ENCODE results near the gene SAMD4A. TPM values are rescaled to one million over a fixed set of nuclear protein-coding genes. Genes with fewer than 3 reads are reported as not detected.

The SAMD4A gene
- total RNA-seq, 2 experiments from 2014 or later, result 0.06 to 1.0 TPM

DNA sequence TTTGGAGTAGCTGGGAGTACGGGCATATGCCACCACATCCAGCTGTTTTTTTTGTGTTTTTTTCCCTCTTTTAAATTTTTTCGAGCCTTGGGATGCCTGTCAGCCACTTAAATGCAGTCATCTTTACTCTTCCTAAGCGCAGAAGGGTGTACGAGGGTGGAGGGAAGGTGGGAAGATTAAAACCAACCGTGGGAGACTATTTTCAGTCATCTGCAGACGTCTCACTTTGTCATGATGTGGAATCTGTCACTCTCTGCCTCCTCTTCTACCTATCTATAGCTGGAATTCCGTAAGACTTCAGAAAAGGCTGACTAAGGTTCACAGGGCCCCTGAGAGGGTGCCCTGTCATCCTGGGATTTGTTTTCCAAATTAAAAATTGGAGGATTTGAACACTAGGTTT is 105.3 kb downstream of the SAMD4A start:
- CTCF ChIA-PET (ENCODE audit: unreplicated experiment), result no interaction called here
- intact Hi-C loops (cut with micrococcal nuclease; ENCODE audit: unreplicated experiment), result no loop called here
- Histone ChIP-seq H2AFZ (ENCODE audit: low read length) (no peak overlapping the region), H4K20me1 (ENCODE audit: insufficient read depth, low read length) (no peaks in the 10 kb centered on the region), H3K79me2 (ENCODE audit: insufficient read depth, low read depth, low read length) (no peaks in the 10 kb centered on the region), H3K36me3 (ENCODE audit: insufficient read depth, low read length) (no peaks in the 10 kb centered on the region), H3K27ac (ENCODE audit: low read depth, low read length, poor library complexity, severe bottlenecking) (no peak overlapping the region), H3K4me1 (ENCODE audit: insufficient read depth, low read length, poor library complexity, severe bottlenecking) (no peaks in the 10 kb centered on the region), H3K4me3 (ENCODE audit: low read depth, low read length, poor library complexity, severe bottlenecking) (no peak overlapping the region), H3K4me2 (ENCODE audit: low read length) (no peak overlapping the region), H3K9me3 (ENCODE audit: low read length) (no peaks in the 10 kb centered on the region), H3K9me2 (ENCODE audit: insufficient read depth, low read length) (no peaks in the 10 kb centered on the region)
- BruUV-seq (replicated peaks), result no TSS peak
- no peak for DNase-seq (ENCODE audit: low spot score)
- POLR2A ChIA-PET, result interaction anchor here (0.7 kb wide), 1 partner anchor 33 kb away, joined by 8 read pairs; no protein-coding TSS in a partner anchor
- TF ChIP-seq EZH2phosphoT487 (IDR thresholded peaks at IDR 0.05; ENCODE audit: borderline replicate concordance, low read depth, low read length), result no peak
- TF ChIP-seq, protein P1, sequence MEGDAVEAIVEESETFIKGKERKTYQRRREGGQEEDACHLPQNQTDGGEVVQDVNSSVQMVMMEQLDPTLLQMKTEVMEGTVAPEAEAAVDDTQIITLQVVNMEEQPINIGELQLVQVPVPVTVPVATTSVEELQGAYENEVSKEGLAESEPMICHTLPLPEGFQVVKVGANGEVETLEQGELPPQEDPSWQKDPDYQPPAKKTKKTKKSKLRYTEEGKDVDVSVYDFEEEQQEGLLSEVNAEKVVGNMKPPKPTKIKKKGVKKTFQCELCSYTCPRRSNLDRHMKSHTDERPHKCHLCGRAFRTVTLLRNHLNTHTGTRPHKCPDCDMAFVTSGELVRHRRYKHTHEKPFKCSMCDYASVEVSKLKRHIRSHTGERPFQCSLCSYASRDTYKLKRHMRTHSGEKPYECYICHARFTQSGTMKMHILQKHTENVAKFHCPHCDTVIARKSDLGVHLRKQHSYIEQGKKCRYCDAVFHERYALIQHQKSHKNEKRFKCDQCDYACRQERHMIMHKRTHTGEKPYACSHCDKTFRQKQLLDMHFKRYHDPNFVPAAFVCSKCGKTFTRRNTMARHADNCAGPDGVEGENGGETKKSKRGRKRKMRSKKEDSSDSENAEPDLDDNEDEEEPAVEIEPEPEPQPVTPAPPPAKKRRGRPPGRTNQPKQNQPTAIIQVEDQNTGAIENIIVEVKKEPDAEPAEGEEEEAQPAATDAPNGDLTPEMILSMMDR (conservative IDR thresholded peaks at IDR 0.05; ENCODE audit: low read length), result no peak

DNA sequence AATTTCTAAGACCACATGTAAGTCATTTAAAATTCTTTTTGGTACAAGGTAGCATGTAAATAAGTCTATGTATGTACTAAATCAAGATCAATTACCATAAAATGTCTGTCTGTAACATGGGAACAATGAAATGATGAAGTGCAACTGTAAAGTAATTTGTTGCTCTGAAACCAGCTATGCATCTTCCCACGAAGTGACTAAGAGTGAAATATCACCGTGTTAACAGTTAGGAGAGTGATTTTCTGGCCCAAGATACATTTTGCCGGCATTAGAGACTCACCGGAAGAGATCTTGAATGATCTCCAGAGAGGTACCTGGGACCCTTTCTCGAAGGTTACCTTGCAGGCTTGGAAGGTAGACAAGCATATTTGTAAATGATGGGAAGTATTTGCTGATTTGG is 105.8 kb downstream of the SAMD4A start:
- Histone ChIP-seq H3K9me2 (ENCODE audit: insufficient read depth, low read length) (no peaks in the 10 kb centered on the region), H3K79me2 (ENCODE audit: insufficient read depth, low read depth, low read length) (no peaks in the 10 kb centered on the region), H3K27ac (ENCODE audit: low read depth, low read length, poor library complexity, severe bottlenecking) (no peak overlapping the region), H3K36me3 (ENCODE audit: insufficient read depth, low read length) (no peaks in the 10 kb centered on the region), H4K20me1 (ENCODE audit: insufficient read depth, low read length) (no peaks in the 10 kb centered on the region), H2AFZ (ENCODE audit: low read length) (no peak overlapping the region), H3K4me3 (ENCODE audit: low read depth, low read length, poor library complexity, severe bottlenecking) (no peak overlapping the region), H3K4me2 (ENCODE audit: low read length) (no peak overlapping the region), H3K9me3 (ENCODE audit: low read length) (no peaks in the 10 kb centered on the region), H3K4me1 (ENCODE audit: insufficient read depth, low read length, poor library complexity, severe bottlenecking) (no peaks in the 10 kb centered on the region)
- no peak for DNase-seq (ENCODE audit: low spot score)
- ChIA-PET POLR2A (no interaction called here), CTCF (ENCODE audit: unreplicated experiment) (no interaction called here)
- BruUV-seq (replicated peaks), result no TSS peak
- no peak for TF ChIP-seq EZH2phosphoT487 (IDR thresholded peaks at IDR 0.05; ENCODE audit: borderline replicate concordance, low read depth, low read length)
- TF ChIP-seq, protein P1 (conservative IDR thresholded peaks at IDR 0.05; ENCODE audit: low read length), result no peak
- intact Hi-C loops (cut with micrococcal nuclease; ENCODE audit: unreplicated experiment), result no loop called here

GRCh38 chr14:54673193-54674045 is 106.5 kb downstream of the SAMD4A start:
- POLR2A ChIA-PET, result interaction anchor here (0.9 kb wide), 1 partner anchor 51 kb away, joined by 3 read pairs; no protein-coding TSS in a partner anchor
- intact Hi-C loops (cut with micrococcal nuclease; ENCODE audit: unreplicated experiment), result no loop called here

More at GRCh38 chr14:54673193-54674045, 106.5 kb downstream of the SAMD4A start:
- Histone ChIP-seq H3K79me2 (ENCODE audit: insufficient read depth, low read depth, low read length) (no peaks in the 10 kb centered on the region), H3K27ac (ENCODE audit: low read depth, low read length, poor library complexity, severe bottlenecking) (no peak overlapping the region), H3K9me2 (ENCODE audit: insufficient read depth, low read length) (no peaks in the 10 kb centered on the region), H3K4me1 (ENCODE audit: insufficient read depth, low read length, poor library complexity, severe bottlenecking) (no peaks in the 10 kb centered on the region), H2AFZ (ENCODE audit: low read length) (no peak overlapping the region), H4K20me1 (ENCODE audit: insufficient read depth, low read length) (no peaks in the 10 kb centered on the region), H3K4me2 (ENCODE audit: low read length) (no peak overlapping the region), H3K9me3 (ENCODE audit: low read length) (no peaks in the 10 kb centered on the region), H3K36me3 (ENCODE audit: insufficient read depth, low read length) (no peaks in the 10 kb centered on the region), H3K4me3 (ENCODE audit: low read depth, low read length, poor library complexity, severe bottlenecking) (no peak overlapping the region)
- TF ChIP-seq, protein P1 (conservative IDR thresholded peaks at IDR 0.05; ENCODE audit: low read length), result no peak
- TF ChIP-seq EZH2phosphoT487 (IDR thresholded peaks at IDR 0.05; ENCODE audit: borderline replicate concordance, low read depth, low read length), result no peak
- CTCF ChIA-PET (ENCODE audit: unreplicated experiment), result no interaction called here
- no TSS peak for BruUV-seq (replicated peaks)
- DNase-seq (ENCODE audit: low spot score), result no peak
